Measurements from ENCODE around the gene DPYSL5.

The DPYSL5 gene

GRCh38 chr2:26952374-26952773, 104.4 kb downstream of the DPYSL5 start:
- DNase-seq (ENCODE audit: low read depth in 1 of 2, low spot score in 1 of 2), result no peak

DNA sequence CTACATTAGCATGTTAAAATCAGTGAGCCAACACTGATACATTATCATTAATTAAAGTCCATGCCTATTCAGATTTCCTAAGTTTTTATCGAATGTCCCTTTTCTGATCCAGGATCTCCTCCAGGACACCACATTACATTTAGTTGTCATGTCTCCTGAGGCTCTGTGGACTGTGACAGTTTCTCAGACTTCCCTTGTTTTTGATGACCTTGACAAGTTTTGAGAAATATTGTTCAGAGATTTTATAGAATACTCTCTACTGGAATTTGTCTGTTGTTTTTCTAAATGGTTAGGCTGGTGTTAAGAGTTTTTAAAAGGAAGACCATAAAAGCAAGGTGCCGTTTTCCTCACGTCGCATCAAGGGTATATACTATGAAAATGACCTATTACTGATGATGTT, 106.2 kb downstream of the DPYSL5 start:
- no peak for DNase-seq (ENCODE audit: low read depth in 1 of 2, low spot score in 1 of 2)

DNA sequence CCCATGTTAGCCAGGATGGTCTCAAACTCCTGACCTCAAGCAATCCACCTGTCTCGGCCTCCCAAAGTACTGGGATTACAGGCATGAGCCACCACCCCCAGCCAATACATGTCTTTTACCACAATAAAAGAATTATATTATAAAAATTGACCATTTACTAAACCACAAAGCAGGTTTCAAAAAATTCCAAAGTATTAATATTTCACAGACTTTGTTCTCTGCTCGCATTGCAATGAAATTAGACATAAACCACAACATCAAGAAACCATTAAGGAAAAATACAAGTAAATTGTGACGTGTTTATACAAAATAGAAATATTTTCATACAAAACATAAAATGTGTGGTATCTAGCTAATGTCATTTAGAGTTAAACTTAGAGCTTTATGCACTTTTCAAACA, 109.1 kb downstream of the DPYSL5 start:
- DNase-seq (ENCODE audit: low read depth in 1 of 2, low spot score in 1 of 2), result no peak

DNA sequence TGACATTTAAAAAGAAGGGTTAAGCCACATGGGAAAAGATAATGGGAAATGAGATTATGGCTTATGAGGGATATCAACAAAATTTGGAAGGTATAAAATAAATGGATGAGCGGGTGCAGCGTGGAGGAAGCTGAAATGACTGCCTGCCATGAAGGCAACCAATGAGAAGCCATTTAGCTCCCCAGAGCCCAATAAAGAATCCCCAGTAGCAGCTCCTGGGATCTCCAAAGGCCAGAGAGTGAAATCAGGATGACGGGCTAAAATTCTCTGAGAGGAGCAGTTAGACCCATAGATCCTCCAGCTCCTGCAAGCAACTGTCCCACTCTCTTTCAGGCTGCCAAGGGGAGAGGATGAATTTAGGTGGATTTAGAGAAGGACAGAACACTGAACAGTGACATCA, 109.6 kb downstream of the DPYSL5 start:
- no peak for DNase-seq (ENCODE audit: low read depth in 1 of 2, low spot score in 1 of 2)

- DNase-seq (ENCODE audit: low read depth in 1 of 2, low spot score in 1 of 2), result no peak
These were observed 111.4 kb downstream of the DPYSL5 start for GRCh38 chr2:26959331-26959730.

DNA sequence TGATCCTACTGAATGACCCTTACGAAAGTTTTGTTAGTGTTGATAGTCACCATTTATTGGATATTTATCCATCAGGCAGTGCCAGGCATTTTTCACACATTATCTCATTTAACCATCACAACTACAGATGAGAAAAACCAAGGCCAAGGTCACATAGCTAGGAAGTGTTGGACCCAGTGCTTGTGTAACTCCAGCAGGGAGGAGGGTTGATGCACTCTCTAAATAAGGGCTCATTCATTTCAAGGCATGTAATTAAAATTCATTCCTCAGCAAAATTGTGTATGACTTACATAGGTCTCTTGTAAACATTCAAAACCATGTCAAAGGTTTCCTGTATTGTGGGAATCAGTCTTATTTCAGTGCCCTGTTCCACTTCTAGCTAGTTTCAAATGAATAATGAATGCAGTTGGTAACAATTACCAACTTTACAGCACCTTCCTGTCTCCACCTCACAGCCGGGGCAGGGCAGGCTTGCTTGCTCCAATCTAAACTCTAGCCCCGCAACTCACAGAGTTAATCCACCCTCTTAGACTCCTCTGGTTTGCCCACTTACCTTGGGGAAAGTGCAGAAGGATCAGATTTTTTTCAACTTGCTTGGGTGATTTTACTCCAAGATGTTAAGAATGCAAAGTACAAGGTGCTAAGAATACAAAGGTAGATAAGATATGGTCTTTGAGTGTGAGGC, 116.7 kb downstream of the DPYSL5 start:
- DNase-seq (ENCODE audit: low read depth in 1 of 2, low spot score in 1 of 2), result no peak

GRCh38 chr2:26968001-26968400, 120.1 kb downstream of the DPYSL5 start:
- DNase-seq (ENCODE audit: low read depth in 1 of 2, low spot score in 1 of 2), result no peak

DNA sequence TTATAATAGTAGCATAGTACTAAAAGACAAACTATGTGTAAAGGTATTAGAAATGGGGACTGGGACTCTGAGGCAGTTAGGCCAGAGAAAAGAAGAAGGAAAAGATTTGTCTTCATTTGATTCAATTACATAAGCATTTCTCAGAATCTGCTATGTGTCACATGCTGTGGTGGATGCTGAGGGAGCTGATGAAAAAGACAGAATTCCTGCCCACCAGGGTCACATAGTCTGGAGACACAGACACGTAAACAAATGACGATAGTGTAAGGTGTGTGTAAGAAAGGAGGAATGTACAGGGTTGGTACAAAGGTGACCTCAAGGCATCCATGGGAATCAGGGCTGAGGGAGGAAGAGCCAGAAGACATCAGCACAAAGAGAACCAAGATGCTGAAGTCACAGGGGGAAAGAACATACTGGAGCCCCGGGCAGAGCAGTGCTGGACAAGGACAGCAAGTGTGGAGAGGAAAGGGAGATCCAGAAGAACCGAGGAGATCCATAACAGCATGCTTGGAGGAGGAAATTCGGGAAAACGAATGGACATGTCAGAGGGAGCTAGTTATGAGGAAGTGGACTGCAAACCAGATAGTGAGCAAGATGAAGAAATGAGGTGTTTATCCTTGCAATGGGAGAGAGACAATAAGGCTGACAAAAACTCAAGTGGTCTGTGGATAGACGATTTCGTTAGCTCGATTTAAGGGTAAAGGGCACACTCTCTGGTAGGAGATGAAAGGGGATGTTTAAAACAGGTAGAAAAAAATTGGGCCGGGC, 121.3 kb downstream of the DPYSL5 start:
- no peak for DNase-seq (ENCODE audit: low read depth in 1 of 2, low spot score in 1 of 2)

DNA sequence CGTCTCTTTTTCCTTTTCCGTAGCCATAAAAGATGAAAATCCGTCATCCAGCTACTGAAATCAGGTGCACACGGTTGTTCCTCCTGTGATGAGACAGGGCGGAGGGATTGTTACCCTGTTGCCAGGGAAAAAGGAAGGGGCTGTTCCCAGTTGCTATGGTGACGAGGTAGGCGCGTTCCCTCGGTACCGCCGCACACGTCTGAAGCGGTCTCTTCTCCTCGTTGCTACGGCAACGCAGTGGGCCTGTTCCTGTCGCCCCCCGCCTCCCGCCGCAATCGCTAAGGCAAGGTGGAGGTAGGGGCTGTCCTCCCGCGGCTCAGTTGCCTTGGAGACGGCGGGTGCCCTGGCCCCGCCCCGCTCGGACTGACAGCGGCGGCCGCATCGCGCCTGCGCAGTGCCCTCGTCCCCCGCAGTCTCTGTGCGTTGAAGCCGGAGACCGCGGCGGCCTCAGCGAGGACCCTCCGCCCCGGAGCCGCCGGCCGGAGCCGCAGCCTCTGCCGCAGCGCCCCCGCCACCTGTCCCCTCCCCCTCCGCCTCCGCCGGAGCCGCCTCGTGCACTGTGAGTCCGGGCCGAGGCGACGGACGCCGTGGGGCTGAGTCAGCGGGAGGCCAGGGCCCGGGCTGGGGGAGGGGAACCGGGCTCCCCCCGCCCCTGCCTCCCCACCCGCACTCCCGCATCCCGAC, 122.5 kb downstream of the DPYSL5 start, which contains the start of gene MAPRE3:
Gene MAPRE3, plus strand, starts transcription at position 394 of the 684 bp plus-strand sequence. CDS start 51,582 bp downstream, outside the sequence.
- DNase-seq (ENCODE audit: low read depth in 1 of 2, low spot score in 1 of 2), result peak; percentile 63 to 72

GRCh38 chr2:26970928-26971627, 123.1 kb downstream of the DPYSL5 start:
- DNase-seq (ENCODE audit: low read depth in 1 of 2, low spot score in 1 of 2), result no peak

- no peak for DNase-seq (ENCODE audit: low read depth in 1 of 2, low spot score in 1 of 2)
These were observed 124.2 kb downstream of the DPYSL5 start for GRCh38 chr2:26971911-26972786.

GRCh38 chr2:26974352-26974751, 126.4 kb downstream of the DPYSL5 start:
- no peak for DNase-seq (ENCODE audit: low read depth in 1 of 2, low spot score in 1 of 2)

- DNase-seq (ENCODE audit: low read depth in 1 of 2, low spot score in 1 of 2), result no peak
These were observed 127.2 kb downstream of the DPYSL5 start for GRCh38 chr2:26975102-26975501.

GRCh38 chr2:26975656-26976055, 127.7 kb downstream of the DPYSL5 start:
- DNase-seq (ENCODE audit: low read depth in 1 of 2, low spot score in 1 of 2), result no peak

GRCh38 chr2:26976237-26976636, 128.3 kb downstream of the DPYSL5 start:
- DNase-seq (ENCODE audit: low read depth in 1 of 2, low spot score in 1 of 2), result no peak

DNA sequence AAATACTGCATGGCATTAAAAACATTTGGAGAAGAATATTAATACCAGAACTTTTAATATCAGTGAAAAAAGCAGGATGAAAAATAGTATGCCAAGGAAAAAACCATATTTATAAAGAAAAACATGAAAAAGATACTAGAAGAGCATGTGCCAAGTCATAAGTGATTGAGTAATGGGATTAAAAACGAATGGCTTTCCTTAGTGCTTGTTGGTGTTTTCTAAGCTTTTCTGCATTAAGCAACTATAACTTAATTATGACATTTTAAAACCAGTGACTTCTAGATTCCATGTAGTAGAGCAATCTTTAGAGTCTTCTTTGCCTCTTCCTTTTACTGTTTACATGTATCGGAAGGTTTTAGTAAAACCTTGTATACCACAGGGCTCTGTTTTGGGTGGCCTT, 129.1 kb downstream of the DPYSL5 start:
- DNase-seq (ENCODE audit: low read depth in 1 of 2, low spot score in 1 of 2), result no peak

- DNase-seq (ENCODE audit: low read depth in 1 of 2, low spot score in 1 of 2), result no peak
These were observed 130.2 kb downstream of the DPYSL5 start for GRCh38 chr2:26978061-26978596.

GRCh38 chr2:26979741-26980140, 131.8 kb downstream of the DPYSL5 start:
- no peak for DNase-seq (ENCODE audit: low read depth in 1 of 2, low spot score in 1 of 2)

GRCh38 chr2:26980971-26981370, 133.0 kb downstream of the DPYSL5 start:
- DNase-seq (ENCODE audit: low read depth in 1 of 2, low spot score in 1 of 2), result no peak

DNA sequence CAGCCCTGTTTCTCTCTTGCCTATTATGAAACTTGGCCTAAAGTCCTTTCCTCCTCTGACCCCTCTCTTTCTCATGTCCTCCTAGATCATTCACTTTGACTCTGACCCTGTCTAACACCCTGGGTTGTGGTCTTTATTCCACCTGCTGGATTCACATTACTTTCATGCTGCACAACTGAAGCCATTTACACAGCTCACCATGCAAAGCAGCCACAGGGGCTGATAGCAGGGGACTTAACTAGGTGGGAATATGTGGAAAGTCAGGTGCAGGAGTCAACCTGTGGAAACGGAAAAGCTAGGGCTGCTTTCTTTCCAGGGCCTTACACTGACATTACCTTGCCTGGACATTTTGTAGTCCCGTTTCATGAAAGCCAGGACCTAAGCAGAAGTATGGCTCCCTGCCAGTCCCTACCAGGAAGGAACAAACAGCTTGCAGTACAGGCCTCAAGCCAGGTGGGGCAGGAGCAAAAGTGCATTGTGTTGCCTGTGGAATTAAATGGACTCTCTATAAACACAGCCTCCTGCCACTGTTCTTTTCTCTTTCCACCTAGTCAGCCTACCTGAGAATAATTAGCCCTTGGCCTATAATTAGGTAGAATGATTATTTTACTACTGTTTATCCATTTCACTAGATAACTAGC, 134.3 kb downstream of the DPYSL5 start:
- no peak for DNase-seq (ENCODE audit: low read depth in 1 of 2, low spot score in 1 of 2)
